GM12878 (cell line): ENCODE measurements around the gene BPIFB3.

ENCODE experiments used
- FOXM1 ChIP-seq: IDR thresholded peaks from 2 replicates; pipeline ENCODE4 v1.6.1; 2012; ENCODE audit warnings: low read depth, mild to moderate bottlenecking, inconsistent platforms, low read length, moderate library complexity
- RBBP5 ChIP-seq: fragments of 200-600 bp; sonication (generic); conservative IDR thresholded peaks from 2 replicates; pipeline ENCODE4 v1.6.1; 2016
- YY1 ChIP-seq: IDR thresholded peaks from 2 replicates; pipeline ENCODE4 v1.6.1; 2011; ENCODE audit warnings: low read depth, mild to moderate bottlenecking, low read length
- TF ChIP-seq, protein P1 (sequence below): IDR thresholded peaks from 2 replicates; pipeline ENCODE4 v1.6.1; 2012; ENCODE audit warnings: low read depth, low read length, improper control_type of control experiment
- TF ChIP-seq, protein P2 (sequence below): IDR thresholded peaks from 2 replicates; pipeline ENCODE4 v1.6.1; 2012; ENCODE audit warnings: mild to moderate bottlenecking, low read depth, low read length

DNA sequence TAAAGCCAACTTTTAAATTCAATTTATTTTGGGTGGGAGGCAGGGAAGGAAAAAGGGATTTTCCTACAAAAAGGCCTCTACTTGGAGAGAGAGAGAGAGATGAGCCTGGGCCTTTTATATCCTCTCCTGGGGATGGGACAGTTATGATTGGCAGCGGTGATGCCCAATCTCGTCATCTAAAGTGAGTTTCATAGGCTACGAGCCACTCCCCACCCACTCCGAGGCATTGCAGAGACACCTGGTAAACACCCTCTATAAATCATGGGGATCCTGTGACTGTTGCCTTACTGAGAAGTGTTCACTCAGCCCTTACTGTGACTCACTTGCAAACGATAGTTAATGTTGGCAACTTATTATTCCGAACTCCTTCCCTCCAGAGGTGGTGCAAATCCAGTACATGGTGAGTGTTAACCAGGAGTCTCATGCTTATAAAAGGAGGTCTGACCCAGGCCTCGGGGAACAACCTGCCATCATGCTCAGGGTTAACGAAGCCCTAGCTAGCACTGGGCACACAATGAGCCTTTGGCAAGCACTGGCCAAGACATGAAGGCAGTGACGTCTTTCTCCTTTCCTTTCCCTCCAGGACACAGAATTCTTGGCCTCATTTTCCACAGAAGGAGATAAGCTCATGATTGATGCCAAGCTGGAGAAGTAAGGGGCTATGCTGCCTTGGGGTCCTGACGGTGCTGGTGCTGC, 46.3 kb downstream of the BPIFB3 start:
- no peak for TF ChIP-seq FOXM1
- no peak for TF ChIP-seq YY1
- no peak for TF ChIP-seq RBBP5
- TF ChIP-seq, protein P1, sequence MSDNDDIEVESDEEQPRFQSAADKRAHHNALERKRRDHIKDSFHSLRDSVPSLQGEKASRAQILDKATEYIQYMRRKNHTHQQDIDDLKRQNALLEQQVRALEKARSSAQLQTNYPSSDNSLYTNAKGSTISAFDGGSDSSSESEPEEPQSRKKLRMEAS: no peak
- TF ChIP-seq, protein P2, sequence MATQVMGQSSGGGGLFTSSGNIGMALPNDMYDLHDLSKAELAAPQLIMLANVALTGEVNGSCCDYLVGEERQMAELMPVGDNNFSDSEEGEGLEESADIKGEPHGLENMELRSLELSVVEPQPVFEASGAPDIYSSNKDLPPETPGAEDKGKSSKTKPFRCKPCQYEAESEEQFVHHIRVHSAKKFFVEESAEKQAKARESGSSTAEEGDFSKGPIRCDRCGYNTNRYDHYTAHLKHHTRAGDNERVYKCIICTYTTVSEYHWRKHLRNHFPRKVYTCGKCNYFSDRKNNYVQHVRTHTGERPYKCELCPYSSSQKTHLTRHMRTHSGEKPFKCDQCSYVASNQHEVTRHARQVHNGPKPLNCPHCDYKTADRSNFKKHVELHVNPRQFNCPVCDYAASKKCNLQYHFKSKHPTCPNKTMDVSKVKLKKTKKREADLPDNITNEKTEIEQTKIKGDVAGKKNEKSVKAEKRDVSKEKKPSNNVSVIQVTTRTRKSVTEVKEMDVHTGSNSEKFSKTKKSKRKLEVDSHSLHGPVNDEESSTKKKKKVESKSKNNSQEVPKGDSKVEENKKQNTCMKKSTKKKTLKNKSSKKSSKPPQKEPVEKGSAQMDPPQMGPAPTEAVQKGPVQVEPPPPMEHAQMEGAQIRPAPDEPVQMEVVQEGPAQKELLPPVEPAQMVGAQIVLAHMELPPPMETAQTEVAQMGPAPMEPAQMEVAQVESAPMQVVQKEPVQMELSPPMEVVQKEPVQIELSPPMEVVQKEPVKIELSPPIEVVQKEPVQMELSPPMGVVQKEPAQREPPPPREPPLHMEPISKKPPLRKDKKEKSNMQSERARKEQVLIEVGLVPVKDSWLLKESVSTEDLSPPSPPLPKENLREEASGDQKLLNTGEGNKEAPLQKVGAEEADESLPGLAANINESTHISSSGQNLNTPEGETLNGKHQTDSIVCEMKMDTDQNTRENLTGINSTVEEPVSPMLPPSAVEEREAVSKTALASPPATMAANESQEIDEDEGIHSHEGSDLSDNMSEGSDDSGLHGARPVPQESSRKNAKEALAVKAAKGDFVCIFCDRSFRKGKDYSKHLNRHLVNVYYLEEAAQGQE: no peak
